Upper lobe of left lung (tissue), 6 donors: ENCODE data around the gene EPS15. TPM values are rescaled to one million over a fixed set of nuclear protein-coding genes. Genes with fewer than 3 reads are reported as not detected.

Experiments
- ATAC-seq, 2 donors: fragments of 200-7000 bp; cut with Tn5 transposase; one replicate each; pipeline ENCODE4 v1.9.1; 2022; ENCODE audit warnings: mild to moderate bottlenecking in 2 of 2, moderate library complexity in 2 of 2; ENCODE audit not compliant: low FRiP score in 2 of 2
- DNase-seq, 2 donors: peaks; one replicate each; pipeline ENCODE4 v3.0.0-alpha.2; 2019 to 2020
- H3K27ac ChIP-seq, 4 donors: fragments of 200-600 bp; sonication (generic); one replicate each; pipeline ENCODE4 v1.5.1; 2016 to 2019
- H3K27me3 ChIP-seq, 4 donors: fragments of 200-600 bp; sonication (generic); one replicate each; pipeline ENCODE4 v1.5.1; 2017 to 2019
- H3K36me3 ChIP-seq, 4 donors: fragments of 200-600 bp; sonication (generic); one replicate each; pipeline ENCODE4 v1.5.1; 2016 to 2019
- H3K4me1 ChIP-seq, 4 donors: fragments of 200-600 bp; sonication (generic); one replicate each; pipeline ENCODE4 v1.5.1; 2018 to 2019
- H3K4me3 ChIP-seq, 4 donors: fragments of 200-600 bp; sonication (generic); one replicate each; pipeline ENCODE4 v1.5.1; 2017 to 2019; ENCODE audit warnings: mild to moderate bottlenecking in 2 of 4, moderate library complexity in 1 of 4
- H3K9me3 ChIP-seq, 4 donors: fragments of 200-600 bp; sonication (generic); one replicate each; pipeline ENCODE4 v1.5.1; 2018 to 2019
- CTCF ChIP-seq, 6 experiments: fragments of 450-650 bp in 4 of 6; fragments of 200-600 bp in 2 of 6; sonication (generic) in 2 of 6; IDR thresholded peaks; one replicate each; pipeline ENCODE4 v1.5.1; 2016 to 2019; ENCODE audit warnings: antibody characterized with exemption in 6 of 6
- EP300 ChIP-seq, 4 donors: sonication (generic); formaldehyde crosslinking; IDR thresholded peaks; one replicate each; pipeline ENCODE4 v1.5.1; 2017; ENCODE audit warnings: antibody characterized with exemption in 4 of 4, control low read depth in 2 of 4
- POLR2A ChIP-seq, 4 donors: fragments of 450-650 bp; IDR thresholded peaks; one replicate each; pipeline ENCODE4 v1.5.1; 2016 to 2017; ENCODE audit warnings: antibody characterized with exemption in 4 of 4, mild to moderate bottlenecking in 2 of 4
- POLR2AphosphoS5 ChIP-seq, 2 donors: sonication (generic); formaldehyde crosslinking; IDR thresholded peaks; one replicate each; pipeline ENCODE4 v1.5.1; 2017; ENCODE audit warnings: antibody characterized with exemption in 2 of 2
- WGBS, 2 donors: methylation state at CpG; one replicate each; pipeline ENCODE4 v1.1.5; 2017 to 2018; 5-methylcytosine and 5-hydroxymethylcytosine counted together
- total RNA-seq, 6 donors: library from RNA; depleted of rRNA in 4 of 6; stranded (reverse); fragments of >200 nt in 4 of 6; gene quantifications; one replicate each; pipeline versions ENCODE4 v1.1.0 to v1.2.1, GENCODE V29; 2016 to 2021
- donor health status: DM: no; HTN: no; CAD: no; lungs with moderate emphysema.
- donor health status: DM: no; HTN: yes; CAD: no; lungs with severe emphysema.

The EPS15 gene
- total RNA-seq, 6 donors from 2014 or later = 50.4 to 181 (median 73.3) TPM

- Histone ChIP-seq H3K27me3 (no peaks in the 10 kb centered on the region), H3K9me3 (no peaks in the 10 kb centered on the region), H3K4me3 (no peak overlapping the region), H3K27ac (no peak overlapping the region), H3K36me3 (no peaks in the 10 kb centered on the region), H3K4me1 (no peaks in the 10 kb centered on the region)
- ATAC-seq = no peak
- TF ChIP-seq POLR2AphosphoS5 (IDR thresholded peaks at IDR 0.05) (no peak), EP300 (IDR thresholded peaks at IDR 0.05) (no peak), POLR2A (IDR thresholded peaks at IDR 0.05) (no peak), CTCF (IDR thresholded peaks at IDR 0.05) (no peak)
- DNase-seq = no peak
These were observed 8.1 kb upstream of the EPS15 start for GRCh38 chr1:51527144-51527543.

- no peaks in the 10 kb centered on the region for H3K36me3 ChIP-seq
- 88 to 91% methylated on average over 3 of the region's 3 CpGs for WGBS, 2 donors
- no peaks in the 10 kb centered on the region for H3K27me3 ChIP-seq
- H3K4me3 ChIP-seq = no peak overlapping the region
- no peaks in the 10 kb centered on the region for H3K9me3 ChIP-seq
- ATAC-seq (no peak), DNase-seq (no peak)
- no peak overlapping the region for H3K27ac ChIP-seq
- H3K4me1 ChIP-seq = no peaks in the 10 kb centered on the region
- no peak for TF ChIP-seq POLR2A (IDR thresholded peaks at IDR 0.05)
- no peak for TF ChIP-seq EP300 (IDR thresholded peaks at IDR 0.05)
- TF ChIP-seq CTCF (IDR thresholded peaks at IDR 0.05) = no peak
- no peak for TF ChIP-seq POLR2AphosphoS5 (IDR thresholded peaks at IDR 0.05)
These were observed 7.2 kb upstream of the EPS15 start for GRCh38 chr1:51526248-51526647.

GRCh38 chr1:51525295-51525694 is 6.2 kb upstream of the EPS15 start:
- no peak for TF ChIP-seq POLR2AphosphoS5 (IDR thresholded peaks at IDR 0.05)
- no peak for TF ChIP-seq EP300 (IDR thresholded peaks at IDR 0.05)
- no peak for TF ChIP-seq CTCF (IDR thresholded peaks at IDR 0.05)
- no peak for TF ChIP-seq POLR2A (IDR thresholded peaks at IDR 0.05)
- ATAC-seq (no peak), DNase-seq (no peak)
- no peaks in the 10 kb centered on the region for H3K27me3 ChIP-seq
- 89 to 97% methylated on average over 2 of the region's 2 CpGs for WGBS, 2 donors
- no peaks in the 10 kb centered on the region for H3K9me3 ChIP-seq
- H3K4me1 ChIP-seq = no peaks in the 10 kb centered on the region
- no peak overlapping the region for H3K27ac ChIP-seq
- no peaks in the 10 kb centered on the region for H3K36me3 ChIP-seq
- H3K4me3 ChIP-seq = no peak overlapping the region

- 90 to 94% methylated on average over 1 of the region's 1 CpG for WGBS, 2 donors
- no peaks in the 10 kb centered on the region for H3K9me3 ChIP-seq
- H3K27ac ChIP-seq = no peak overlapping the region
- no peaks in the 10 kb centered on the region for H3K36me3 ChIP-seq
- no peaks in the 10 kb centered on the region for H3K27me3 ChIP-seq
- H3K4me1 ChIP-seq = no peaks in the 10 kb centered on the region
- ATAC-seq (no peak), DNase-seq (no peak)
- TF ChIP-seq EP300 (IDR thresholded peaks at IDR 0.05) (no peak), POLR2A (IDR thresholded peaks at IDR 0.05) (no peak), POLR2AphosphoS5 (IDR thresholded peaks at IDR 0.05) (no peak), CTCF (IDR thresholded peaks at IDR 0.05) (no peak)
- H3K4me3 ChIP-seq = no peak overlapping the region
These were observed 5.8 kb upstream of the EPS15 start for GRCh38 chr1:51524817-51525216.

- TF ChIP-seq CTCF (IDR thresholded peaks at IDR 0.05) (no peak), POLR2A (IDR thresholded peaks at IDR 0.05) (no peak), EP300 (IDR thresholded peaks at IDR 0.05) (no peak)
- no peaks in the 10 kb centered on the region for H3K9me3 ChIP-seq
- peaks cover 0 to 4% (median 0%) of the 10 kb centered on the region in 4 donors for H3K4me1 ChIP-seq
- WGBS, 2 donors = 80 to 94% methylated on average over 4 of the region's 4 CpGs
- no peak overlapping the region for H3K27ac ChIP-seq
- ATAC-seq (no peak), DNase-seq (no peak)
- H3K4me3 ChIP-seq = no peak overlapping the region
- H3K36me3 ChIP-seq = no peaks in the 10 kb centered on the region
- no peaks in the 10 kb centered on the region for H3K27me3 ChIP-seq
These were observed 4.9 kb upstream of the EPS15 start for GRCh38 chr1:51523931-51524330.
